Thyroid gland (tissue), 4 donors: ENCODE data around the gene PHYKPL.

ENCODE experiments used
- POLR2A ChIP-seq, 2 donors: fragments of 450-650 bp; IDR thresholded peaks; one replicate each; pipeline ENCODE4 v1.6.1; 2017; ENCODE audit warnings: antibody characterized with exemption in 2 of 2, mild to moderate bottlenecking in 2 of 2, moderate library complexity in 1 of 2
- TF ChIP-seq, protein P1 (sequence below), 6 experiments: fragments of 200-600 bp in 3 of 6; fragments of 450-650 bp in 3 of 6; sonication (generic) in 3 of 6; IDR thresholded peaks; one replicate each; pipeline ENCODE4 v1.5.1; 2016 to 2019; ENCODE audit warnings: antibody characterized with exemption in 6 of 6, mild to moderate bottlenecking in 2 of 6, inconsistent platforms in 1 of 6, moderate library complexity in 1 of 6

DNA sequence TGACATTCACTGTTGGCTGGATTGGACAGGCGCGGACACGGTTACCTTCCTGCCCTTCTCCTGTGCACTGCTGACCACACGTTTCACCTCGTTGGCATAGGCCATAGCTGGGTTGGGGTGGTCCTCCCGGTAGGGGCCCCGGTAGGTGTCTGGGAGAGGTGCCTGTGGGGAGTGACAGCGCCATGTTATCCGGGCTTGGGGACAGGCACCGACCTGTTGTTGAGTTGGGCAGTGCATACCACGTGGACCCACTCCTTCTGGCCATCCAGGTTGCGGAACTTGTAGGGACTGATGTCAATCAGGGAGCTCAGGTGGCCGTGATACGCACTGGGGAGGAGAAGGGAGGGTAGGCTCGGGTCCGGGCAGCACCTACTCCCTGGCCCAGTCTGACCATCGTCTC, 8.2 kb downstream of the PHYKPL start:
- TF ChIP-seq, protein P1, sequence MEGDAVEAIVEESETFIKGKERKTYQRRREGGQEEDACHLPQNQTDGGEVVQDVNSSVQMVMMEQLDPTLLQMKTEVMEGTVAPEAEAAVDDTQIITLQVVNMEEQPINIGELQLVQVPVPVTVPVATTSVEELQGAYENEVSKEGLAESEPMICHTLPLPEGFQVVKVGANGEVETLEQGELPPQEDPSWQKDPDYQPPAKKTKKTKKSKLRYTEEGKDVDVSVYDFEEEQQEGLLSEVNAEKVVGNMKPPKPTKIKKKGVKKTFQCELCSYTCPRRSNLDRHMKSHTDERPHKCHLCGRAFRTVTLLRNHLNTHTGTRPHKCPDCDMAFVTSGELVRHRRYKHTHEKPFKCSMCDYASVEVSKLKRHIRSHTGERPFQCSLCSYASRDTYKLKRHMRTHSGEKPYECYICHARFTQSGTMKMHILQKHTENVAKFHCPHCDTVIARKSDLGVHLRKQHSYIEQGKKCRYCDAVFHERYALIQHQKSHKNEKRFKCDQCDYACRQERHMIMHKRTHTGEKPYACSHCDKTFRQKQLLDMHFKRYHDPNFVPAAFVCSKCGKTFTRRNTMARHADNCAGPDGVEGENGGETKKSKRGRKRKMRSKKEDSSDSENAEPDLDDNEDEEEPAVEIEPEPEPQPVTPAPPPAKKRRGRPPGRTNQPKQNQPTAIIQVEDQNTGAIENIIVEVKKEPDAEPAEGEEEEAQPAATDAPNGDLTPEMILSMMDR (IDR thresholded peaks at IDR 0.05) = no peak
- no peak for TF ChIP-seq POLR2A (IDR thresholded peaks at IDR 0.05)
